ENCODE results near the gene STX2.

DNA sequence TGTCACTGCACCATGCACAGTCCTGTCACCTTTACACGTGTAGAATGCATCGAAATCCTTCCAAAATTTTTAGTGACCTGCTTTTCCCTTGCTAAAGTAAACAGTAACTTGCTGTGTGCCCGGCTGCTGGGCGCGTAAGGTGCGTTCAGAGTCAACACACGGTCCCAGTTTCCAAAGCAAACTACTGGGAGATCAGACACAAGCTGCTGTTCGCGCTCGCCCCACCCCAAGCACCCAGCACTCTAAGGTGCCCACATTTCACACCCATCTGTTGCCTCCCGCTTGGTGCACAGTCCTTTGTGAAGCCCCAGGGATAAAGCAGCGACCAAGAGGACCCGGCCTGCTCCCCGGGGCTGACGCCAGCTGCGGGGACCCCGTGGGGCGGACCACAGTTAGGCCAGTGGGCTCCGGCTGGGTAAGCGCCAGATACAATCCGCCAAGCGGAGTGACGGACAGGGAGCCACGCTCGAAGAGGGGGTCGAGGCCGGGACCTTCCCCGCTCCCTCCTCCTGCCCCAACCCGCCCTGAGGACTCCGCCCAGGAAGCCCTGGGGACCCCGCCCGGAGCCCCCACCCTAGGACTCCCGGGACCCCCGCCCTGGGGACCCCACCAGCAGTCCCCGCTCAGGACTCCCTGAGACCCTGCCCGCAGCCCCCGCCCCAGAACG, 633 bp downstream of the STX2 start:
- no peak for TF ChIP-seq EZH2 (IDR thresholded peaks at IDR 0.05; ENCODE audit: borderline replicate concordance, control insufficient read depth, low read depth, low read length)
- no peak for TF ChIP-seq FOXK2 (IDR thresholded peaks at IDR 0.05)
- no peak for TF ChIP-seq RFX5 (IDR thresholded peaks at IDR 0.05; ENCODE audit: low read depth, low read length)
- no peak for TF ChIP-seq TARDBP (IDR thresholded peaks at IDR 0.05; ENCODE audit: borderline replicate concordance)
- TF ChIP-seq ELK1 (IDR thresholded peaks at IDR 0.05; ENCODE audit: low read depth, low read length), result no peak
- TF ChIP-seq MXI1 (IDR thresholded peaks at IDR 0.05; ENCODE audit: low read depth, low read length), result no peak
- no peak for TF ChIP-seq SREBF1 (IDR thresholded peaks at IDR 0.05; ENCODE audit: low read length)
- no peak for TF ChIP-seq USF2 (IDR thresholded peaks at IDR 0.05; ENCODE audit: borderline replicate concordance, low read depth, low read length)
- no peak for TF ChIP-seq USF1 (IDR thresholded peaks at IDR 0.05; ENCODE audit: borderline replicate concordance, extremely low read length, insufficient read depth, low read depth, low read length)
- TF ChIP-seq EP300 (IDR thresholded peaks at IDR 0.05; ENCODE audit: borderline replicate concordance in 1 of 2, control insufficient read depth in 1 of 2, low read depth in 2 of 2, low read length in 2 of 2), result no peak
- TF ChIP-seq CTCF (IDR thresholded peaks at IDR 0.05 in 2 of 3, conservative IDR thresholded peaks at IDR 0.05 in 1 of 3; ENCODE audit: control insufficient read depth in 2 of 3, extremely low read depth in 1 of 3, insufficient read depth in 1 of 3, low read depth in 3 of 3, low read length in 3 of 3), result no peak
- TF ChIP-seq CREM (IDR thresholded peaks at IDR 0.05; ENCODE audit: low read depth), result no peak
- TF ChIP-seq, protein P1, sequence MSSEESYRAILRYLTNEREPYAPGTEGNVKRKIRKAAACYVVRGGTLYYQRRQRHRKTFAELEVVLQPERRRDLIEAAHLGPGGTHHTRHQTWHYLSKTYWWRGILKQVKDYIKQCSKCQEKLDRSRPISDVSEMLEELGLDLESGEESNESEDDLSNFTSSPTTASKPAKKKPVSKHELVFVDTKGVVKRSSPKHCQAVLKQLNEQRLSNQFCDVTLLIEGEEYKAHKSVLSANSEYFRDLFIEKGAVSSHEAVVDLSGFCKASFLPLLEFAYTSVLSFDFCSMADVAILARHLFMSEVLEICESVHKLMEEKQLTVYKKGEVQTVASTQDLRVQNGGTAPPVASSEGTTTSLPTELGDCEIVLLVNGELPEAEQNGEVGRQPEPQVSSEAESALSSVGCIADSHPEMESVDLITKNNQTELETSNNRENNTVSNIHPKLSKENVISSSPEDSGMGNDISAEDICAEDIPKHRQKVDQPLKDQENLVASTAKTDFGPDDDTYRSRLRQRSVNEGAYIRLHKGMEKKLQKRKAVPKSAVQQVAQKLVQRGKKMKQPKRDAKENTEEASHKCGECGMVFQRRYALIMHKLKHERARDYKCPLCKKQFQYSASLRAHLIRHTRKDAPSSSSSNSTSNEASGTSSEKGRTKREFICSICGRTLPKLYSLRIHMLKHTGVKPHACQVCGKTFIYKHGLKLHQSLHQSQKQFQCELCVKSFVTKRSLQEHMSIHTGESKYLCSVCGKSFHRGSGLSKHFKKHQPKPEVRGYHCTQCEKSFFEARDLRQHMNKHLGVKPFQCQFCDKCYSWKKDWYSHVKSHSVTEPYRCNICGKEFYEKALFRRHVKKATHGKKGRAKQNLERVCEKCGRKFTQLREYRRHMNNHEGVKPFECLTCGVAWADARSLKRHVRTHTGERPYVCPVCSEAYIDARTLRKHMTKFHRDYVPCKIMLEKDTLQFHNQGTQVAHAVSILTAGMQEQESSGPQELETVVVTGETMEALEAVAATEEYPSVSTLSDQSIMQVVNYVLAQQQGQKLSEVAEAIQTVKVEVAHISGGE (CRISPR knock-in tag; IDR thresholded peaks at IDR 0.05), result no peak
- no peak for TF ChIP-seq TCF7 (IDR thresholded peaks at IDR 0.05; ENCODE audit: borderline replicate concordance)

All from GM12878 (cell line).